CD4-positive, alpha-beta T cell treated with Interleukin-6 at 100 ng/mL for 8 hours (primary cell): ENCODE measurements around the gene ANKDD1B.

Source experiments
- DNase-seq: peaks from one replicate; pipeline ENCODE4 v3.0.0-alpha.2; 2020; ENCODE audit warnings: mixed read lengths, low spot score

The ANKDD1B gene

GRCh38 chr5:75616971-75617621, 5.8 kb downstream of the ANKDD1B start:
- no peak for DNase-seq

- no peak for DNase-seq
These were observed 6.6 kb downstream of the ANKDD1B start for GRCh38 chr5:75617736-75618352.

- DNase-seq = no peak
These were observed 9.1 kb downstream of the ANKDD1B start for GRCh38 chr5:75620184-75620959.

GRCh38 chr5:75622564-75622963, 11.3 kb downstream of the ANKDD1B start:
- no peak for DNase-seq

- DNase-seq = no peak
These were observed 12.6 kb downstream of the ANKDD1B start for GRCh38 chr5:75623846-75624245.

GRCh38 chr5:75626959-75627358, 15.7 kb downstream of the ANKDD1B start:
- DNase-seq = no peak

GRCh38 chr5:75627801-75628200, 16.5 kb downstream of the ANKDD1B start:
- DNase-seq = no peak

- DNase-seq = no peak
These were observed 19.6 kb downstream of the ANKDD1B start for GRCh38 chr5:75630875-75631274.

- DNase-seq = no peak
These were observed 21.1 kb downstream of the ANKDD1B start for GRCh38 chr5:75632321-75632720.

GRCh38 chr5:75637949-75638348, 26.7 kb downstream of the ANKDD1B start:
- DNase-seq = no peak

GRCh38 chr5:75639535-75640311, 28.5 kb downstream of the ANKDD1B start:
- no peak for DNase-seq

GRCh38 chr5:75640395-75640794, 29.1 kb downstream of the ANKDD1B start:
- no peak for DNase-seq

- DNase-seq = no peak
These were observed 29.6 kb downstream of the ANKDD1B start for GRCh38 chr5:75640826-75641225.

- no peak for DNase-seq
These were observed 37.5 kb downstream of the ANKDD1B start for GRCh38 chr5:75648712-75649111.

GRCh38 chr5:75651575-75652238, 40.5 kb downstream of the ANKDD1B start:
- no peak for DNase-seq

- DNase-seq = no peak
These were observed 42.3 kb downstream of the ANKDD1B start for GRCh38 chr5:75653521-75653920.

- DNase-seq = no peak
These were observed 43.5 kb downstream of the ANKDD1B start for GRCh38 chr5:75654693-75655295.

- DNase-seq = no peak
These were observed 45.2 kb downstream of the ANKDD1B start for GRCh38 chr5:75656311-75657003.

GRCh38 chr5:75659791-75660450, 48.7 kb downstream of the ANKDD1B start:
- DNase-seq = no peak
